NCI-H146 treated with DMSO at 0.1 percent for 48 hours (cell line): Measurements from ENCODE around the gene ASB10.

Source experiments
- DNase-seq: peaks from one replicate; lab custom pipeline; 2025; ENCODE audit not compliant: unreplicated experiment; lab: John Stamatoyannopoulos, UW

ASB10 gene

DNA sequence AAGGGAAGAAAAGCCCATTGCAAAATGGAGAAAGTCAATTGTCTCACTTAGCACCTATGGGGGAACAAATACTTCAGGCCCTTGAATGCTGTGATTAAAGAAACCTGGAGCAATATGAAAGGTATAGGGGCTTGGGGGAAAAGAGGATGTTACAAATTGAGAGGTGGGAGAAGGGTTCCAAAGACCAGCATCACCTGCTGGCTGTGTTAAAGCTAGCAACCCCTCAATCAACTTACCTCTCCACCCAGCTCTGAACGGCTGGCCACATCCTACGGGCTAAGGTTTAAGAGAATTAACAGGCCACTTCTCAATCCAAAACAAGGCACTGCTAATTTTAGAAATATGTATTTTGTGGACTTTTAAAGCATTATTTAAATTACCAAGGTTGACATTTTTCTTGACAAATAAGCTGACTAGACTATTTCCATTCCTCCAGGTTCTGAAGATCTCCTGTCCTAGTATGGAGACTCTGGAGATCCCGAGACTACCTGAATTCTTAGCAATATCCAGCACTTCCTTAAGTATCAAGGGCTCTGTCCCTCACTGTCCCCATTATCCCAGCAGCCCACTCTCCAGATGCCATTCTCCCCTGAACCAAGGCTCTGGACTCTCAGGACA, 24.2 kb upstream of the ASB10 start:
- DNase-seq = no peak

DNA sequence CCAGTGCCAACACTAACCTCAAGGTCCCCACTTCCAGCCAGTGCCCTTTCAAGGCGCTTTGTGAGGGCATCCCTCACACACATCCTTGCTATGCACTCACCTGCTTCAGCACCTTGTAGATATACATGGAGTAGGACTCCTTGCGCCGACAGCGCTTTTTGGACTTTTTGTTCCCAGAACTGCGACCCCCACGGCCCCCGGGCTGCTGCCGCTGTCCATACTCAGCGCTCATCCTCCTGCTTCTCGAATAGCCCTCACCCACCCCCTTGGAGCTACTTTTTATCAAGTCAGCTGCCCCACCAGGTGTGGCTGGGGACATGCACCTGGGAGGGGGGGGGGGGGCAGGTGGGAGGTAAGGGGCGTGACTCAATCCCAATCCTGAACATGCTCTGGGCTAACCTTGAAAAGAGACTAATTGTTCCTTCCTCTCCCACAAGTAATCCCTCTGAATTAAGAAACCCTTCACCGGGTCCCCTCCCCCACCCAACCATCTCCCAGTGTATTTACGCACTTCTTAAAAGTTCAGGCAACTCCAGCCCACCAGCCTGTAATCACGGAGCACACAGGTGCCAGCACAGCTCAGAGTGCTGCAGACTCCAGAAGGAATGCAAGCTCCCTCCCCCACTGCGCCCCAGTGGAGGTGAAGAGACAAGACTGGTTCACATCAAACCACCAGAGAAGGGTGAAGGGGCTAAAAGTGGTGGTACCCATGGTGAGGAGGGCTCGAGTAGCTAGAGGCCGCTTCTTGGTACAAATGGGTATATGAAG, 23.2 kb upstream of the ASB10 start, which contains the start of gene H2BK1:
TSS of gene H2BK1 (minus strand) at position 402 of the 768 bp plus-strand sequence. CDS start at position 232, 170 bp downstream.
- DNase-seq = no peak

DNA sequence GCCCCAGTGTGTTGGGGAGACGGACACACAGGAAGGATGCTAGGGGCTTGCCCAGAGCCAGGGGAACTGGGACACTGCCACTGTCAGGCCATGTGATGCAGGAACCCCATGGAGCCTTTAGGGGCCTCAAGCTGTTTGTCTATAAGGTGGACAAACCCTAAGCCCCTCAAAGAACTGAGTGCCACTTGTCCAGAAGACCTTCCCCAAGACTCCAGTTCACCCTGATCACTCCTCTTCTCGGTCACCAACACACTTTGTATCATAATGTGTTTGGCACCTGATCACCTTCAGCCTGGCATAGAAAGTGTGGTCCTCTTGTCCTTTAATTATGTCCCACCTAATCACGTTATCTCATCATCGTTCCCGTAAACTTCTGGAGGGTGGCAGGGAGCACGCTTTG, 22.5 kb upstream of the ASB10 start:
- no peak for DNase-seq

GRCh38 chr7:151208253-151208862, 21.3 kb upstream of the ASB10 start:
- DNase-seq = no peak

DNA sequence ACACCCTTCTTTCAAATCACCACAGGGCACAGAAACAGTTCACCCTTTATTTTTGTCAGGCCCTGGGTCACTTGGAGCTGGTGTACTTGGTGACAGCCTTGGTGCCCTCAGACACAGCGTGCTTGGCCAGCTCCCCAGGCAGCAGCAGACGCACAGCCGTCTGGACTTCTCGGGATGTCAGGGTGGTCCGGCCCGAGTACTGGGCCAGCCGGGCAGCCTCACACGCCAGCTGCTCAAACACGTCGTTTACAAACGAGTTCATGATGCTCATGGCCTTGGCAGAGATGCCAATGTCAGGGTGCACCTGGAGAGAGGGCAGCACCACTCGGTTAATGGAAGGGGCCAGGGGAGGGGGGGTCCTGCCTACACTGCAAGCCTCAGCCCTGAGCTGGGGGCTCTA, 20.8 kb upstream of the ASB10 start:
- no peak for DNase-seq

DNA sequence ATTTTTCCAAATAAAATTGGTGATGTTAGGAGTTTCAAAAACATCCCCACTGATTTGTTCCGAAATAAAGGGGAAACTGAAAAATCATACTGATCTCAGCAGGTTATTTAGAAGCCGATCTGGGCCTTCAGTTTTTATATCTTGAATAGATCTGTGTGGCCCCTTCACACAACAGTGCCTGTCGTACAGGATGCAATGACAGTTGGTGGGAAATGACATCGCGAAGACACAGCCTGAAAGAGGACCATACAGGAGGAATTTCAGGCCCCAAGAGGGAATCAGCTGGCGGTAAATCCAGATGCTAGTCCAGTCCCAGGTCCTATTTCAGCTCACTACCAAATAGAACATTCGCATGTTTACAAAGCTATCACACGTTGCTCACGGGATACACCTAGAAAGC, 20.3 kb upstream of the ASB10 start:
- no peak for DNase-seq

- DNase-seq = no peak
These were observed 19.9 kb upstream of the ASB10 start for GRCh38 chr7:151206914-151207313.

- DNase-seq = no peak
These were observed 18.7 kb upstream of the ASB10 start for GRCh38 chr7:151205730-151206129.

- DNase-seq = no peak
These were observed 17.5 kb upstream of the ASB10 start for GRCh38 chr7:151204383-151205032.

- DNase-seq = no peak
These were observed 15.8 kb upstream of the ASB10 start for GRCh38 chr7:151202836-151203235.

DNA sequence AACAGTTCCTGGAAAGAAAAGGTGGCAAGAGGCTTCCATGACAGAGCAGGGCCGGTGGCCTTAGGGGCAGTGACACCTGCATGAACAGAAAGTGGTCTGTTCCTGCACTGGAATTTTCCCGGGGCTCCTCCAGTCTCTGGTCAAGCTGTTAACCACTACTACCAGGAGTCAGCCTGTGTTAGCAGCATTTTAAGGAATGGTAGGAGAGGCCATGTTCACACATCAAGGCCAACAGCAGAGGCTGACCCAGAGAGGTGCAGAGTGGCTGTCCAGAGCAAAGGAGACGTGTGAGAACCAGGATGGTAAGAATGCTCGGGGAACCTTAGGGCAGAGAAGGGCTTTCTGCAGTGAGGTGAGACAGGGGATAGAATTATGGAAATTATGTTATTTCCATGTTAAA, 14.7 kb upstream of the ASB10 start:
- no peak for DNase-seq

GRCh38 chr7:151201344-151201743, 14.3 kb upstream of the ASB10 start:
- DNase-seq = no peak

DNA sequence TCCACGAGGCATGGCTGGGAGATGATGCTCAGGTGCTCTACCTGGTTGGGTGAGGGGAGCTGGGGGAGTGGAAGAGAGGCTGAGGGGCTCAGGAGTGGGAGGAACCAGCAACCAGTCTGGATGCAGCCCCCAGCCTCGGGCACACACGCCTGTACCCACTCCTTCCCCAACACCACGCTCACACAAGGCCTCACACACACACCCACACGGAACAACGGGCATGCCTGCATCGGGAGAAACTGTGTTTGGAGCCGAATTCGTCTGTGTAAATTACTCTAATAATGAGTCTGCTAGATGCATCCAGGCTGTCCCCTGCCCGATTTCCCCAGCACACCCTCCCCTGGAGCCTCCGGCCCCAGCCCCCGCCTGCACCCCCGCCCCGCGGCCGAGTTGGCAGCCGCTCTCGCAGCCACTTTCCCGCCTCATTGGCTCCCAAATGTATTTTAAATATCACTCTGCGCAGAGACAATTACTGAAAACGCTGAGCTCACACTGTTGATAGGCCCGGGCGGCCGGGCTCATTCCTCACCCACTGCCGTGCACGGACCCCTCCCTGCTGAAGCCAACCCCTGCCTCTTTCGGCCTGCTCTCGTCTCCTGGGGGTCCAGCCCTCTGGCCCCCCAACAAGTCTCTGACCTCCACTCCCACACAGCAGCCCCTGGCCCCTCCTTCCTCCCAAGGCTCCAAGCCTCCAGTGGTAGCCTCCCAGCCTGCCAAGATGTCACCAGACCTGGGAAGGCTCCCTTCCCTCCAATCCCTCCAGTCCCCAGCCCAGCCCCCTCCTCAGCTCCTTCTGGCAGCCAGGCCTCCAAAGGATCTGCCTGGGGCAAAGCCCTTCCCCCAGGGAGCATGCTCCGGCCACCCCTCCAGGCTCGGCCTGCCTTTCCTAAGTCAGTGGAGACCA, 12.1 kb upstream of the ASB10 start:
- DNase-seq = no peak

- DNase-seq = no peak
These were observed 10.9 kb upstream of the ASB10 start for GRCh38 chr7:151197932-151198331.

DNA sequence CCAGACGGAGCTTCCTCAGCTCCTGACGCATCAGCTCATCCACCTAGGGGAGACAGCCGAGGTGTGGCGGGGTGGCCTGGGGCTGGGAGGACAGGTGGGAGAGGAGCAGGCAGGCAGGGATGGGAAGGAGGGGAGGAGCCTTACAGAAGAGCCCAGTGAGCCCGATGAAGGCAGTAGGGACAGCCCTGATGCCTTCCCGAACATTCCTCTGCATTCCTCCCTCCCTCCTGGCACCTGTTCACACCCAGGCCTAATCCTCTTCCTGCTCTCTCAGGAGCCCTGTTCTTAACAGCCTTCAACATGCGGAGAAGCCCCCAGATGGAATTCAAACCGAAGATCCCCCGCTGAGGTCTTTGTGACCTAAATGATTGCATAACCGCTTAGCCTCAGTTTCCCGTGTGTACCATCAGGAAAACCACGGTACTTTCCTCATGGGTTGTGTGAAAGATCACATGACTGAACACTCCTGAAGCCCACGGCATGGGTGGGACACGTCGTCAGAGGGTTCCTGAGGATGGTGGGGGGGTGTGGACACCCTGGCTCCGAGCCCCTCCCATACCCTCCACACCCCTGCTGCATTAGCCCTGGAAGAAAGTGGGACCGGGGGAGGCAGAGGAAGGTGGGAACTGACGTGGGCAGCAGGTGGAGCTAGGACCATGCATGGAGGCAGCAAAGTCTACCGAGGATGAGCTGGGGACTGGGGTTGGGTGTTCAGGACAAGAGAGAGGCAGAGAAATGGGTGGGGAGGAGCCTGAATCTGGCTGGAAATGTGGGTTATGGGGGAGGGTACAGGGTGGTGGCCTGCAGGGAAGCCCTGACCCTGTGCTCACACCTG, 8.8 kb upstream of the ASB10 start:
- DNase-seq = no peak

GRCh38 chr7:151194188-151194587, 7.1 kb upstream of the ASB10 start:
- DNase-seq = no peak

DNA sequence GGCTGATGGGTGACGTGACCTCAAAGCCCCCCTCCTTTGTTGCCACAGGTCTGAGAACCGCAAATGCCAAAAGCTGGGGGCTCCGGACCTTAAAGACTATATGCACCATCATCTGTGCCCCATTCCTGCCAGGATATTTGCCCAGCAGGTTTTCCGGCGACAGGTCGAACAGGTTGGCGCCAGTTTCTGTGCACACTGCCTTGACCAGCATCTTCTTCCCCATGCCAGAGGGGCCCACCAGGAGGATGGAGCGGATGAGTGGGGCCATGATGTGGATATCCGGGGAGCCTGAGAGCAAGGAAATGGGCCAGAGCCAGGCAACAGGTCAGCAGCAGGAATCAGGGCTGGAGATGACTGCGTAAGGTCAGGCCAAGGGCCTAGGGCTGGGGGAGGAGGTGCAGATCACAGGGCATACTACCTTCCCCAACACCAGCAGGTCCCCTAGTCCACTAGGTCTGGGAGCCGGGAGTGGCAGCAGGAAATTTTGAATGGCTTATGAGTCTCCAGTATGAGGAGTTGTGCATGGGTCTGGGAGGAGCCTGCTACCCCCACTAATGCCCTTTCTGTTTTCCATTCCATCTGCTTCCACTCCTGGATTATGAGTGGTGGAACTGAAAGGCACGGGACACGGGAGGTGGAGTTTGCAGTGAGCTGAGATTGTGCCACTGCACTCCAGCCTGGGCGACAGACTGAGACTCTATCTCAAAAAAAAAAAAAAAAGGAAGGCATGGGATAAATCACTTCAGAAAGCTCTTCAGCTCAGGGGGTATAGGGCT, 6.3 kb upstream of the ASB10 start:
- no peak for DNase-seq

- DNase-seq = no peak
These were observed 5.0 kb upstream of the ASB10 start for GRCh38 chr7:151192002-151192539.

DNA sequence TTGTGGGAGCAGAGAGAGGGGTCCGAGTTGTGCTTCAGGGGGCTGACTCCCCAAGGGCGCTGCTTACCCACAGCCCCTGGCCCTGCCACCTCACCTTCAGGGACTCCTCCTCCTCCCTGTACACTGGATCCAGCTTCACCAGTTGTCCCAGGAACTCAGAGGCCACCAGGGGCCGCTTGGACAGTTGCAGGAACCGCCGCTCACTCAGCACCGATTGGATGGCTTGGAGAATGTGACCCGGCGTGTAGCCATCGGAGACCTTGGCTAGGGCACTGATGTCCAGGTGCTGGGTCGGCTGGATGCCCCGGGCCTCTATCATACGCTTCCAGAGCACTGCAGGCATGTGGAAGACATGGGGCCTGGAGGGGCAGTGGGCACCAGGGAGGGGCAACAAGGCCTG, 4.5 kb upstream of the ASB10 start:
- no peak for DNase-seq
